Right lobe of liver (tissue), 6 donors: ENCODE results near the gene TCF7L2. TPM values are rescaled to one million over a fixed set of nuclear protein-coding genes. Genes with fewer than 3 reads are reported as not detected.

Source experiments
- ATAC-seq, 4 donors: fragments of 200-7000 bp; cut with Tn5 transposase; one replicate each; pipeline ENCODE4 v1.9.1; 2020; ENCODE audit warnings: mild to moderate bottlenecking in 4 of 4, moderate library complexity in 4 of 4
- DNase-seq, 3 donors: peaks; one replicate each; pipeline ENCODE4 v3.0.0-alpha.2; 2020
- H3K27ac ChIP-seq, 3 donors: fragments of 200-600 bp; one replicate each; pipeline ENCODE4 v1.8.0; 2022
- H3K27me3 ChIP-seq, 2 donors: fragments of 200-600 bp; one replicate each; pipeline ENCODE4 v1.8.0; 2022
- H3K36me3 ChIP-seq, 4 donors: fragments of 200-600 bp; sonication (generic) in 1 of 4; one replicate each; pipeline versions ENCODE4 v1.5.1 to v1.8.0; 2017 to 2022; ENCODE audit warnings: control low read depth in 1 of 4
- H3K4me1 ChIP-seq, 4 donors: fragments of 200-600 bp; sonication (generic) in 1 of 4; one replicate each; pipeline versions ENCODE4 v1.5.1 to v1.8.0; 2017 to 2022; ENCODE audit warnings: control low read depth in 1 of 4
- H3K4me3 ChIP-seq, 3 donors: fragments of 200-600 bp; one replicate each; pipeline ENCODE4 v1.8.0; 2022
- H3K9me3 ChIP-seq, 4 donors: fragments of 200-600 bp; sonication (generic) in 1 of 4; one replicate each; pipeline versions ENCODE4 v1.5.1 to v1.8.0; 2017 to 2022; ENCODE audit warnings: control low read depth in 1 of 4
- CTCF ChIP-seq, 4 donors: fragments of 200-600 bp in 3 of 4; fragments of 450-650 bp in 1 of 4; IDR thresholded peaks; one replicate each; pipeline versions ENCODE4 v1.5.1 to v1.8.0; 2016 to 2022; ENCODE audit warnings: antibody characterized with exemption in 4 of 4, mild to moderate bottlenecking in 2 of 4
- POLR2A ChIP-seq: fragments of 450-650 bp; IDR thresholded peaks from one replicate; pipeline ENCODE4 v1.6.1; 2017; ENCODE audit warnings: antibody characterized with exemption, mild to moderate bottlenecking
- WGBS: methylation state at CpG from one replicate; pipeline ENCODE4 v1.1.6; 2018; ENCODE audit warnings: low coverage, low lambda C conversion rate; ENCODE audit not compliant: insufficient coverage; ENCODE audit errors: missing lambda C conversion rate; 5-methylcytosine and 5-hydroxymethylcytosine counted together
- intact Hi-C, 2 donors: fragments of 100-400 bp; cut with DNase I; formaldehyde crosslinking; loops; one replicate each; pipeline versions ENCODE4 v1.11.2 to v1.14.1; 2022
- total RNA-seq, 6 experiments: library from RNA; depleted of rRNA in 2 of 6; stranded (reverse); fragments of >200 nt in 2 of 6; fragmentation: NEBNext Ultra II Directional in 3 of 6; extraction: Animal tissue kit (Norgen Biotek cat#: 25700) in 3 of 6; gene quantifications; one replicate each; pipeline versions ENCODE4 v1.1.0 to v1.2.4, GENCODE V29; 2016 to 2023
- donor health status: DM: no; HTN: yes; CAD: no.
- donor health status: DM: no; HTN: no; CAD: no.
- donor health status: DM: no; HTN: no; CAD: no.
- donor health status: DM: no; HTN: yes; CAD: no.
- donor health status: DM: no; HTN: yes; CAD: no.

The TCF7L2 gene
- total RNA-seq, 6 experiments from 2014 or later: 9.4 to 33.2 (median 16.7) TPM

GRCh38 chr10:113160641-113161040 is 210.6 kb downstream of the TCF7L2 start:
- H3K4me3 ChIP-seq: no peak overlapping the region
- no peak for TF ChIP-seq POLR2A
- no peak for TF ChIP-seq CTCF (IDR thresholded peaks at IDR 0.05)
- no peaks in the 10 kb centered on the region for H3K27me3 ChIP-seq
- H3K4me1 ChIP-seq: peaks cover 0 to 8% (median 0%) of the 10 kb centered on the region in 4 donors
- H3K9me3 ChIP-seq: no peaks in the 10 kb centered on the region
- ATAC-seq (no peak), DNase-seq (no peak)
- H3K27ac ChIP-seq: no peak overlapping the region
- H3K36me3 ChIP-seq: peaks cover 0 to 37% (median 26%) of the 10 kb centered on the region in 4 donors
- 85% methylated on average over 10 of the region's 10 CpGs for WGBS
- intact Hi-C loops: no loop called here

- Histone ChIP-seq H3K27me3 (no peaks in the 10 kb centered on the region), H3K9me3 (no peaks in the 10 kb centered on the region), H3K4me1 (peaks cover 0 to 8% (median 0%) of the 10 kb centered on the region in 4 donors), H3K27ac (no peak overlapping the region), H3K36me3 (peaks cover 0 to 36% (median 25%) of the 10 kb centered on the region in 4 donors), H3K4me3 (no peak overlapping the region)
- TF ChIP-seq POLR2A: no peak
- TF ChIP-seq CTCF (IDR thresholded peaks at IDR 0.05): no peak
- DNase-seq: no peak
- no peak for ATAC-seq
- whole genome bisulfite sequencing: 96% methylated on average over 4 of the region's 6 CpGs
- intact Hi-C loops: no loop called here
These were observed 211.0 kb downstream of the TCF7L2 start for GRCh38 chr10:113161066-113161465.

- Histone ChIP-seq H3K9me3 (no peaks in the 10 kb centered on the region), H3K27ac (no peak overlapping the region), H3K4me1 (peaks cover 0 to 10% (median 0%) of the 10 kb centered on the region in 4 donors), H3K27me3 (no peaks in the 10 kb centered on the region), H3K36me3 (peaks cover 0 to 22% (median 16%) of the 10 kb centered on the region in 4 donors), H3K4me3 (no peak overlapping the region)
- DNase-seq (no peak), ATAC-seq (no peak)
- intact Hi-C loops: no loop called here
- TF ChIP-seq CTCF (IDR thresholded peaks at IDR 0.05) (no peak), POLR2A (no peak)
- 81% methylated on average over 6 of the region's 6 CpGs for WGBS
These were observed 212.9 kb downstream of the TCF7L2 start for GRCh38 chr10:113162960-113163359.

- intact Hi-C loops: no loop called here
- Histone ChIP-seq H3K4me1 (peaks cover 0 to 7% (median 0%) of the 10 kb centered on the region in 4 donors), H3K27me3 (no peaks in the 10 kb centered on the region), H3K36me3 (peaks cover 0 to 18% (median 10%) of the 10 kb centered on the region in 4 donors), H3K27ac (no peak overlapping the region), H3K4me3 (no peak overlapping the region), H3K9me3 (no peaks in the 10 kb centered on the region)
- WGBS: 95% methylated on average over 12 of the region's 20 CpGs
- TF ChIP-seq CTCF (IDR thresholded peaks at IDR 0.05): no peak
- no peak for TF ChIP-seq POLR2A
- DNase-seq (no peak), ATAC-seq (no peak)
These were observed 215.6 kb downstream of the TCF7L2 start for GRCh38 chr10:113165673-113166072.

- TF ChIP-seq POLR2A: no peak
- TF ChIP-seq CTCF (IDR thresholded peaks at IDR 0.05): no peak
- Histone ChIP-seq H3K27me3 (no peaks in the 10 kb centered on the region), H3K9me3 (no peaks in the 10 kb centered on the region), H3K4me1 (peaks cover 0 to 7% (median 0%) of the 10 kb centered on the region in 4 donors), H3K4me3 (no peak overlapping the region), H3K27ac (no peak overlapping the region), H3K36me3 (peaks cover 0 to 6% (median under 1%) of the 10 kb centered on the region in 4 donors)
- DNase-seq (no peak), ATAC-seq (no peak)
- 68% methylated on average over 3 of the region's 5 CpGs for WGBS
- intact Hi-C loops: no loop called here
These were observed 217.7 kb downstream of the TCF7L2 start for GRCh38 chr10:113167702-113168101.
